ES-I3 (cell line): ENCODE data around the gene AHSA1.
"Not testable (repeated sequence)": the region's sequence is repeated elsewhere in the genome, so short reads cannot be mapped to it uniquely, and the experiment has no call there.

Experiments
- H3K36me3 ChIP-seq: 2 replicates; pipeline ENCODE4 v1.6.1; 2013; ENCODE audit warnings: mild to moderate bottlenecking, low read length, control low read depth, moderate library complexity; ENCODE audit not compliant: insufficient read depth
- H3K4me1 ChIP-seq: 2 replicates; pipeline ENCODE4 v1.6.1; 2013; ENCODE audit warnings: mild to moderate bottlenecking, control low read depth, low read length; ENCODE audit not compliant: insufficient read depth
- H3K9ac ChIP-seq: 2 replicates; pipeline ENCODE4 v1.6.1; 2013; ENCODE audit warnings: low read depth, mild to moderate bottlenecking, low read length, moderate library complexity
- H3K9me3 ChIP-seq: 2 replicates; pipeline ENCODE4 v1.6.1; 2013; ENCODE audit warnings: mild to moderate bottlenecking, low read length, moderate library complexity; ENCODE audit not compliant: control insufficient read depth, insufficient read depth

The AHSA1 gene

DNA sequence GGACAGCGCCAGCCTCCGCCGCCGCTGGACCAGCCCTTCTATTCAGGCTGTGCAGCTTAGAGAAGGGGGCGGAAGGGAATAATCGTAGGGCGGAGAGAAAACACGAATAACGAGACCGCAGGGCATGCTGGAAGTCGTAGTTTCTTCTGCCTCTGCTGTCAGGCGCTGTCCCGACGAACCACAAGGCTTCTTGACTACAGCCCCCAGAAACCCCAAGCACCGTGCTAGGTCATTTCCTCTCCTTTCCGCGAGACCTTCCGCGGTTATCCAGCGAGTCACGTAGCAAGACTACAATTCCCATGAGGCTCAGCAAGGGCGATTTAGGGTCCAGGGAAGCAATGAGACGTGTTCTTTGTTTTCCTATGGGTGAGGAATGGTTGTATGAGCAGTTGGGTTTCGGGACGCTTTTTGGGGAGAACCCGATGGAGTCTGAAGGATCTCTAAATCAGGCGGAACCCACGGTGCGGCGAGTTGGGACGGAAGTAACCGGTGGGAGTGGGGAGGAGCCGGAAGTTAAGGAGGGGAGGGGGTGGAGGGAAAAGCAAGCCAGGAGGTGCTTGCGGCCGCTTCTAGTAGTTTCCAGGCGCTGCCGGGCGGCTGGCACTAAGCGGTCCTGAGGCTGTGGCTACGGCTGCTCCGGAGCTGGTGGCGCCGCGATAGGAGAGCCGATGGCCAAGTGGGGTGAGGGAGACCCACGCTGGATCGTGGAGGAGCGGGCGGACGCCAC is at the start of gene AHSA1, which contains the start of gene VIPAS39:
AHSA1 (plus strand) TSS at position 572 of the 727 bp plus-strand sequence; CDS start at position 669, 97 bp downstream.
VIPAS39 (minus strand) TSS at position 80 of the 727 bp plus-strand sequence. CDS start 3,499 bp downstream, outside the sequence.
- H3K36me3 ChIP-seq, result peaks cover 8% of the 10 kb centered on the region
- H3K9me3 ChIP-seq, result no peaks in the 10 kb centered on the region
- peak within 1 kb of the TSS; percentile 94 for H3K9ac ChIP-seq
- no peaks in the 10 kb centered on the region for H3K4me1 ChIP-seq

DNA sequence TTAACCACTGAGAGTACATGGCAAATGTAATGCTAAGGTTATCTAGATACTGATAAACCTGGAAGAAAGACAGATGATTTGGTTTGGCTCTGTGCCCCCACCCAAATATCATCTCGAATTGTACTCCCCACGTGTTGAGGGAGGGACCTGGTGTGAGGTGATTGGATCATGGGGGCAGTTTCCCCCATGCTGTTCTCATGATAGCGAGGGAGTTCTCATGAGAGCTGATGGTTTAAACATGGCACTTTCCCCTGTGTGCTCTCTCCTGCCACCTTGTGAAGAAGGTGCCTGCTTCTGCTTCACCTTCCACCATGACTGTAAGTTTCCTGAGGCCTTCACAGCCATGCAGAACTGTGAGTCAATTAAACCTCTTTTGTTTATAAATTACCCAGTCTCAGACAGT is 48.8 kb upstream of the AHSA1 start:
- Histone ChIP-seq H3K4me1 (no peaks in the 10 kb centered on the region), H3K36me3 (no peaks in the 10 kb centered on the region), H3K9ac (no peak overlapping the region), H3K9me3 (no peaks in the 10 kb centered on the region)

DNA sequence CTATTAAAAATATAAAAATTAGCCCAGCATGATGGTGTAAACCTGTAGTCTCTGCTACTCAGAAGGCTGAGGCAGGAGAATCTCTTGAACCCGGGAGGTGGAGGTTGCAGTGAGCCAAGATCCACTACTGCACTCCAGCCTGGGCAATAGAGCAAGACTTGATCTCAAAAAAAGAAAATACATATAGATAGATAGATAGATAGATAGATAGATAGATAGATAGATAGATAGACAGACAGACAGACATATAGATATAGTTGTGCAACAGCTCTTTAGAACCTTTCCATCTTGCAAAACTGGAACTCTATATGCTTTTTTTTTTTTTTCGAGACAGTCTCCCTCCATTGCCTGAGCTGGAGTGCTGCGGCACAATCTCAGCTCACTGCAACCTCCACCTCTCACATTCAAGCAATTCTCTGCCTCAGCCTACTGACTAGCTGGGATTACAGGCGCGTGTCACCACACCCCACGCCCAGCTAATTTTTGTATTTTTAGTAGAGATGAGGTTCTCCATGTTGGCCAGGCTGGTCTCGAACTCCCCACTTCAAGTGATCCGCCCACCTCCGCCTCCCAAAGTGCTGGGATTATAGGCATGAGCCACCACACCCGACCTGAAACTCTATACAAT is 42.4 kb upstream of the AHSA1 start:
- H3K4me1 ChIP-seq, H3K36me3 ChIP-seq: not testable (repeated sequence)

DNA sequence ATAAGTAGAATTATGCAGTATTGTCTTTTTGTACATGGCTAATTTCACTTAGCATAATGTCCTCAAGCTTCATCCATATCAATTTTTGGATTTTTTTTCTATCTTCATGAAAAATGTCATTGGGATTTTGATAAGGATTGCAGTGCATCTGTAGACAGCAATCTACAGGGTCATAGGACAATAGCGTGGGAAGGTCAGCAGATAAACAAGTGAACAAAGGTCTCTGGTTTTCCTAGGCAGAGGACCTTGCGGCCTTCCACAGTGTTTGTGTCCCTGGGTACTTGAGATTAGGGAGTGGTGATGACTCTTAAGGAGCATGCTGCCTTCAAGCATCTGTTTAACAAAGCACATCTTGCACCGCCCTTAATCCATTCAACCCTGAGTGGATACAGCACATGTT is 41.8 kb upstream of the AHSA1 start:
- not testable (repeated sequence) for H3K36me3 ChIP-seq

More for the DNA sequence above, 42.4 kb upstream of the AHSA1 start:
- not testable (repeated sequence) for H3K9me3 ChIP-seq, H3K9ac ChIP-seq

DNA sequence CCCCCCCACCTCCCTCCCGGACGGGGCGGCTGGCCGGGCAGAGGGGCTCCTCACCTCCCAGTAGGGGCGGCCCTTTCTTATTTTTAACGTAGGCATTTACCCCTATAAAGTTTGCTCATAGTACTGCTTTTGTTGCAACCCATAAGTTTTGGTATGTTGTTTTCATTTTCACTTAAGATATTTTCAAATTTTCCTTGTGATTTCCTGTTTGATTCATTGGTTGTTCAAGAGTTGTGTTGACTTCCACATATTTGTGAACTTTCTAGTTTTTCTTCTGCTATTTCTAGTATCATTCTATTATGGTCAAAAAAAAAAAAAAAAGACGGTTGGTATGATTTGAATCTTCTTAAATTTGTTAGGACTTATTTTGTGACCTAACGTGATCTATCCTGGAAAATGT is 41.1 kb upstream of the AHSA1 start:
- H3K9ac ChIP-seq, result no peak overlapping the region
- no peaks in the 10 kb centered on the region for H3K4me1 ChIP-seq
- no peaks in the 10 kb centered on the region; the same call in 1 of the 2 replicates for H3K36me3 ChIP-seq
- peaks cover 2% of the 10 kb centered on the region; the same call in 1 of the 2 replicates for H3K9me3 ChIP-seq

More for the DNA sequence above, 41.8 kb upstream of the AHSA1 start:
- H3K4me1 ChIP-seq, H3K9me3 ChIP-seq, H3K9ac ChIP-seq: not testable (repeated sequence)

DNA sequence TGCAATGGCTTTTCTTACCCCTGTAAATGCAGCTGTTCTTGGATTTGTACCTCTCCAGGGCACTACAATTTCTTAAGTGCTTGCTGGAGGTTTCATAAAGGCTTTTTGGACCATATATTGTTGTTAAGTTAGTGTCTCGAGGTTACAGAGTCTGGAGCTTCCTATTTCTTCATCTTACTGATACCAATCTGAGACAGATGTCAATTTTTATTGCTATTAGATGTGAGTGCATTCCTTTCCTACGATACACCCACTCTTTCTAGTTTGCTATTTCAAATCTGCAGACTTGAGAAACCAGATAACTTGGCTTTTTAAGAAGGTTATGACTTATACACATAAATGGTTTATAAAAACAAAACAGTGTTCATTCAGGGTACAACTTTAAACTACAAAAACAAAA is 36.7 kb upstream of the AHSA1 start:
- H3K9ac ChIP-seq, result no peak overlapping the region
- H3K36me3 ChIP-seq, result no peaks in the 10 kb centered on the region; the same call in 1 of the 2 replicates
- no peaks in the 10 kb centered on the region for H3K4me1 ChIP-seq
- peaks cover 2% of the 10 kb centered on the region; the same call in 1 of the 2 replicates for H3K9me3 ChIP-seq

DNA sequence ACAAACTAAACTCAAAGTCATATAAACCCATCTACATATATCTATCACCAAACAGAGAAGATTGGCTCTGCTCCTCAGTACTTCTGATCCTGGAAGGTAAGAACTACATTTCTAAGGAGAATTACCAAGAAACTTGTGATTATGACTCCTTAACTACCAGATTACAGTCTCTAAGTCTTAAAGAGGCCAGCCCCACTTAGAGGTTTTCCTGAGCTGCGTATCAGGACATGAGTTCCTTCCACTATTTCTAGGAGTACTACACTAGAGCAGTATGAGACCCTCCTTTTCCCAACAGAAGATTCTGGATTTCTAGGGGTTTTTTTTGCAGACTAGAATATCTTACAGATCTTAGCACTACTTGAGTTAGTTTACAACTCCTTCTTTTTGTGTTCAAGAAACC is 34.5 kb upstream of the AHSA1 start, which contains the start of gene NOXRED1:
NOXRED1 (minus strand) TSS at position 101 of the 400 bp plus-strand sequence. CDS start 634 bp downstream, outside the sequence.
- no peak within 1 kb of the TSS for H3K9ac ChIP-seq
- H3K36me3 ChIP-seq, result peaks cover 13% of the 10 kb centered on the region
- no peaks in the 10 kb centered on the region; the same call in 1 of the 2 replicates for H3K9me3 ChIP-seq
- no peaks in the 10 kb centered on the region for H3K4me1 ChIP-seq

DNA sequence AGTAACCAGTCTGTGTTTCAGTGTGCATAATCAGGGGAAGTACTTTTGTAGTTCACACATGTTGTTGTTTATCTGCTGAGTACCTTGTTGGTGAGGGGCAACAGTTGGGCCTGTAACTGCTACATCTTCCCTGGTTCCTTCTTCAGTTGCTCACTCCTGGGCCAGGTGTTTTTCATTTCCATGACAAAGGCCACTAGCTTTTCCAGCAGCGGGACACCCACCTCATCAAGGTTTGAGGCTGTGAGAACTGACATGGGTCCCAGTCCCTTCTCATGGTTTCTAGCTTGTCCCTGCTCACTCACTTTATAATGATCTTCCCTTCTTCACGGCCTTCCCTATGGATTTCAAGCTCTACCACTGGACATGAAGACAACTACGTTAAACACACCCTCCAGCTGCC is 33.0 kb upstream of the AHSA1 start:
- no peaks in the 10 kb centered on the region for H3K9me3 ChIP-seq
- H3K9ac ChIP-seq, result no peak overlapping the region
- no peaks in the 10 kb centered on the region for H3K4me1 ChIP-seq
- H3K36me3 ChIP-seq, result peaks cover 20% of the 10 kb centered on the region

DNA sequence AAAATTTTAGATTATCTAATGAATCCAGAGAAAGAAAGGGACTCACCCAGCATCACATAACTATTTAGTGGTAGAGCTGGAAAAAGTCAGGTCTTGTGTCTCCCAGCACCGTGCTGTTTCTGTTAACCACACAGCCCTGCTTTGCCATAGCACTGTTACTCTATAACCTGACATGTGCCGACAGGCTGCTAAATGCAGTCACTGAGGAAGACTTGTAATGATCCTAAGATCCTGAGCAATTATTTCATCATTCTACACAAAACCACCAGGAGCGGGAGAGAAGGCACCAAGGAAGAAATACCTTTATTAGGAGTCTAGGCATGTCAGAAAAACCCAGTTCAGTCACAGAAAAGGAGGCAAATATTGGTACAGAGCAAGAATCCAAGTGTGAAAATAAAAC is 31.5 kb upstream of the AHSA1 start:
- no peaks in the 10 kb centered on the region for H3K4me1 ChIP-seq
- H3K9ac ChIP-seq, result no peak overlapping the region
- no peaks in the 10 kb centered on the region for H3K9me3 ChIP-seq
- H3K36me3 ChIP-seq, result peaks cover 20% of the 10 kb centered on the region

DNA sequence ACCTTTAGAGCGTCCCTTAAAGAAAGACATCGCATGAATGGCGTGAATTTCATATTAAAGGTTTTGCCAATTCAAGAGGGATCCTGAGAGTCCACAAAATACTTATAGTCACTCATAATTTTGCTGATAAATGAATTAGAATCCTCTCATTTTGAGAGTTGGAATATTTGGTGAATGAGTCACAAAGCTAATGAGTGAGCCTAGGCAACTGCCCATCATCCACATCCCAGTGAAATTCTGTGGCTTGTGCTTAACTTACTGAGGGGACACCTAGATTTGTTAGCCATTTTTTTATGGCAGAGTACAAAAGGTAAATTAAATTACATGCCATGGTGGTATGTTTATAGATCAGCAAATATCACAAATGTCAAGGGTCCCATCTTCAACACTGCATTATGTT is 21.9 kb upstream of the AHSA1 start:
- Histone ChIP-seq H3K36me3 (peaks cover 16% of the 10 kb centered on the region), H3K9me3 (no peaks in the 10 kb centered on the region), H3K4me1 (no peaks in the 10 kb centered on the region), H3K9ac (no peak overlapping the region)

DNA sequence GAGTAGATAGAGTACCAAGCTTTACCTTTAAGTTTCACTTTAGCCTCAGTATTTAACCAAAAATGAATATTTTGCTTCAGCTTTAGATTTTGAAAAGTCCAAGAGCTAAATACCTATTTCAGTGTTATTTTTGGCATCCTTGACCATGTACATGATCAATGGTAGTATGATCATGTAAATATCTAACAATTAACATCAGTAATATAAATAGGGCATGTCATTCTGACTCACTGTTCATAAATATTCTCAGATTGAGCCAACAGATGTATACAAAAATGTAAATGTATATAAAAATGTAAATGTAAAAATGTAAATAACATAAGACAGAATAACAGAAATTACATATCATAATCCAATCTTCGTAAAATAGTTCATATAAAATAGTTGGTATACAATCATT is 19.3 kb upstream of the AHSA1 start:
- H3K9ac ChIP-seq, result no peak overlapping the region
- H3K36me3 ChIP-seq, result peaks cover 23% of the 10 kb centered on the region
- H3K4me1 ChIP-seq, result no peaks in the 10 kb centered on the region
- H3K9me3 ChIP-seq, result no peaks in the 10 kb centered on the region

DNA sequence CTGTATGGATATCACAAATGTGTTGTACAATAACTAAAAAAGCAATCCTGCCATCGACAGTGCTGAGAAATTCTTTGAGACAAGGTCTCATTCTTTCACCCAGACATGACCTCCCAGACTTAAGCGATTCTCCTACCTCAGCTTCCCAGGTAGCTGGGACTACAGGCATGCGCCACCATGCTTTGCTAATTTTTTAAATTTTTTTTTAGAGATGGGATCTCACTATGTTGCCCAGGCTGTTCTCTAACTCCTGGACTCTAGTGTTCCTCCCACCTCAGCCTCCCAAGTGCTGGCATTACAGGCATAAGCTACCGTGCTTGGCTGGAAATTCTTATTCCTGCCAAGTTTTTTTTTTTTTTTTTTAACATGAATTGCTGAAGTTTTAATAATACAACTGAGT is 18.0 kb upstream of the AHSA1 start:
- Histone ChIP-seq H3K36me3 (peaks cover 23% of the 10 kb centered on the region), H3K4me1 (no peaks in the 10 kb centered on the region), H3K9ac (no peak overlapping the region), H3K9me3 (no peaks in the 10 kb centered on the region)

DNA sequence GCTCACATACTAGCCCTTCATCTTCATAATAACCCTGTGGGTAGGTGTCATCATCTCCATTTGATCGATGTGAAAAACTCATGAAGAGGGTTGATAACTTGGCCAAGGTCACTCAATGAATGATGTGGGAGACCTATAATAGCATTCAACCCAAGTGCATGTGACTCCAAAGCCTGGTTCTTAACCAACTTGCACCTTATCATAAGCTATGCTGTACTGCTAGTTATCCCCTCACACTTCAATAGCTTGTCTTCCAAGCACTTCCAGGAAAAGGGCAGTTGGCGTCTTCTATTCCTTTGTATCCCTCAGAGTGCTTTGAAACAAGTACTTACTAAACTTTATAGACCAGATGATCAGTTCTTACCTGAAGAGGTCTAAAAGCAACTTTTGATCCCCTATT is 15.7 kb upstream of the AHSA1 start:
- Histone ChIP-seq H3K9ac (no peak overlapping the region), H3K36me3 (peaks cover 10% of the 10 kb centered on the region), H3K9me3 (no peaks in the 10 kb centered on the region), H3K4me1 (no peaks in the 10 kb centered on the region)

DNA sequence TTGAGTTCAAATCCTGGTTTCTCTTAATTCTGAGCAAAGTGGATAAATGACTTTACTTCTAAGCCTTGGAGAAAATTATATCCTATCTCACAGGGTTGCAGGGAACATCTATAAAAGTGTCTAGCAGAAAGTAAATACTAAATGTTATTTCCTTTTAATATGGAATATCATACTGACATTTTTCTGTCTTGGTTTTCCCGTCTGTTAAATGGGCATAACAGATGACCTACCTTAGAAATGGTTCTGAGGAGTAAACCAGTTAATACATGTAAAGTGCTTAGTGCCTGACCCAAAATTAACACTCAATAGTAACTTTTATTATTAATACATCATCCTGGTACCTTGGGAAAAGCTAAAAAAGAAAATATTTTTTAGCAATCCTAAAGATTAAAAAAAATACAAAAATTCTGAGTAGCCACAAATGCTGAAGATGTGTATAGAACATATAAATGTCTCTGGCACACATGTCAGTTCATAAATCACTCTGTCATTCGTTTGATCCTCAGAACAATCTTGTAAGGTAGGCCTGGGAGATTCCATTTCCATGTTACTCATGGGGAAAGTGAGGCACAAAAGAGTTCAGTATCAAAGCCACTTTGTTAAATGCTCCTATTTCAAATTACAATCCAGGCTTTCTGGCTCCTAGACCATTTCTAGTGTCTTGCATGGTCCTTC is 1.8 kb upstream of the AHSA1 start:
- H3K9ac ChIP-seq, result 0 out of 2 replicates have a peak overlapping the region, but pooled peaks have one; percentile 94
- H3K36me3 ChIP-seq, result peaks cover 3% of the 10 kb centered on the region
- H3K4me1 ChIP-seq, result no peaks in the 10 kb centered on the region
- no peaks in the 10 kb centered on the region for H3K9me3 ChIP-seq
